Adipocyte (in vitro differentiated cells): ENCODE measurements around the gene SKI.

Experiments used
- DNase-seq: peaks from one replicate; pipeline ENCODE4 v3.0.0-alpha.2; 2015; ENCODE audit warnings: low read depth
- H3K27me3 ChIP-seq: replicated peaks from 2 replicates; pipeline ENCODE4 v1.7.0; 2013; ENCODE audit warnings: mild to moderate bottlenecking, low read length, moderate library complexity; ENCODE audit not compliant: control insufficient read depth, insufficient read depth
- H3K36me3 ChIP-seq: 2 replicates; pipeline ENCODE4 v1.7.0; 2013; ENCODE audit warnings: low read length, mild to moderate bottlenecking, moderate library complexity; ENCODE audit not compliant: control insufficient read depth, insufficient read depth, severe bottlenecking
- H3K4me1 ChIP-seq: 2 replicates; pipeline ENCODE4 v1.7.0; 2013; ENCODE audit warnings: mild to moderate bottlenecking, low read length, moderate library complexity; ENCODE audit not compliant: control insufficient read depth, insufficient read depth
- H3K4me3 ChIP-seq: 2 replicates; pipeline ENCODE4 v1.7.0; 2013; ENCODE audit warnings: mild to moderate bottlenecking, low read length, moderate library complexity
- H3K9ac ChIP-seq: 2 replicates; pipeline ENCODE4 v1.7.0; 2013; ENCODE audit warnings: mild to moderate bottlenecking, low read length, moderate library complexity
- H3K9me3 ChIP-seq: 2 replicates; pipeline ENCODE4 v1.7.0; 2013; ENCODE audit warnings: mild to moderate bottlenecking, low read length, moderate library complexity; ENCODE audit not compliant: control insufficient read depth

The SKI gene

GRCh38 chr1:2347409-2347785 lies 119.3 kb downstream of the SKI start:
- peaks cover 4% of the 10 kb centered on the region for H3K27me3 ChIP-seq
- no peaks in the 10 kb centered on the region for H3K36me3 ChIP-seq
- H3K9ac ChIP-seq, result no peak overlapping the region
- H3K9me3 ChIP-seq, result no peaks in the 10 kb centered on the region
- DNase-seq, result no peak
- no peaks in the 10 kb centered on the region for H3K4me1 ChIP-seq
- no peak overlapping the region for H3K4me3 ChIP-seq

- no peak overlapping the region for H3K9ac ChIP-seq
- H3K27me3 ChIP-seq, result peaks cover 4% of the 10 kb centered on the region
- no peak for DNase-seq
- no peaks in the 10 kb centered on the region for H3K36me3 ChIP-seq
- H3K4me1 ChIP-seq, result no peaks in the 10 kb centered on the region
- no peaks in the 10 kb centered on the region for H3K9me3 ChIP-seq
- H3K4me3 ChIP-seq, result no peak overlapping the region
These were observed 119.8 kb downstream of the SKI start for GRCh38 chr1:2347896-2348295.

GRCh38 chr1:2348346-2349325 lies 120.5 kb downstream of the SKI start:
- H3K9me3 ChIP-seq, result no peaks in the 10 kb centered on the region
- DNase-seq, result no peak
- H3K4me1 ChIP-seq, result peaks cover 6% of the 10 kb centered on the region
- H3K27me3 ChIP-seq, result peaks cover 4% of the 10 kb centered on the region
- no peak overlapping the region for H3K4me3 ChIP-seq
- H3K9ac ChIP-seq, result no peak overlapping the region
- no peaks in the 10 kb centered on the region for H3K36me3 ChIP-seq

- Histone ChIP-seq H3K9me3 (no peaks in the 10 kb centered on the region), H3K4me1 (peaks cover 6% of the 10 kb centered on the region), H3K36me3 (no peaks in the 10 kb centered on the region), H3K9ac (no peak overlapping the region), H3K4me3 (no peak overlapping the region), H3K27me3 (peaks cover 4% of the 10 kb centered on the region)
- DNase-seq, result no peak
These were observed 121.7 kb downstream of the SKI start for GRCh38 chr1:2349806-2350205.

GRCh38 chr1:2350501-2350900 lies 122.4 kb downstream of the SKI start:
- no peak overlapping the region for H3K4me3 ChIP-seq
- no peak for DNase-seq
- no peak overlapping the region for H3K9ac ChIP-seq
- peaks cover 6% of the 10 kb centered on the region for H3K4me1 ChIP-seq
- H3K9me3 ChIP-seq, result no peaks in the 10 kb centered on the region
- H3K27me3 ChIP-seq, result peaks cover 4% of the 10 kb centered on the region
- no peaks in the 10 kb centered on the region for H3K36me3 ChIP-seq

- no peaks in the 10 kb centered on the region for H3K9me3 ChIP-seq
- DNase-seq, result no peak
- no peak overlapping the region for H3K4me3 ChIP-seq
- no peaks in the 10 kb centered on the region for H3K36me3 ChIP-seq
- H3K27me3 ChIP-seq, result peaks cover 4% of the 10 kb centered on the region
- peaks cover 6% of the 10 kb centered on the region for H3K4me1 ChIP-seq
- H3K9ac ChIP-seq, result no peak overlapping the region
These were observed 123.0 kb downstream of the SKI start for GRCh38 chr1:2350911-2351655.

GRCh38 chr1:2351723-2352122 lies 123.6 kb downstream of the SKI start:
- H3K4me1 ChIP-seq, result peaks cover 6% of the 10 kb centered on the region
- no peaks in the 10 kb centered on the region for H3K9me3 ChIP-seq
- H3K27me3 ChIP-seq, result peaks cover 4% of the 10 kb centered on the region
- H3K36me3 ChIP-seq, result no peaks in the 10 kb centered on the region
- H3K9ac ChIP-seq, result no peak overlapping the region
- DNase-seq, result no peak
- no peak overlapping the region for H3K4me3 ChIP-seq

- no peak for DNase-seq
- no peak overlapping the region for H3K4me3 ChIP-seq
These were observed 124.3 kb downstream of the SKI start for GRCh38 chr1:2352341-2352896.

GRCh38 chr1:2352897-2353550 lies 124.9 kb downstream of the SKI start:
- peaks cover 6% of the 10 kb centered on the region for H3K4me1 ChIP-seq
- H3K4me3 ChIP-seq, result no peak overlapping the region
- no peak for DNase-seq
- no peak overlapping the region for H3K9ac ChIP-seq
- H3K27me3 ChIP-seq, result no peaks in the 10 kb centered on the region
- H3K9me3 ChIP-seq, result no peaks in the 10 kb centered on the region
- no peaks in the 10 kb centered on the region for H3K36me3 ChIP-seq

More at GRCh38 chr1:2352341-2352896, 124.3 kb downstream of the SKI start:
- H3K36me3 ChIP-seq, result no peaks in the 10 kb centered on the region
- no peaks in the 10 kb centered on the region for H3K9me3 ChIP-seq
- no peaks in the 10 kb centered on the region for H3K27me3 ChIP-seq
- H3K9ac ChIP-seq, result no peak overlapping the region
- peaks cover 6% of the 10 kb centered on the region for H3K4me1 ChIP-seq

- H3K36me3 ChIP-seq, result no peaks in the 10 kb centered on the region
- H3K4me3 ChIP-seq, result no peak overlapping the region
- no peaks in the 10 kb centered on the region for H3K9me3 ChIP-seq
- H3K9ac ChIP-seq, result no peak overlapping the region
- H3K27me3 ChIP-seq, result no peaks in the 10 kb centered on the region
- peaks cover 6% of the 10 kb centered on the region for H3K4me1 ChIP-seq
- DNase-seq, result no peak
These were observed 125.7 kb downstream of the SKI start for GRCh38 chr1:2353551-2354438.
